Measurements from ENCODE around the gene LRAT. TPM values are rescaled to one million over a fixed set of nuclear protein-coding genes. Genes with fewer than 3 reads are reported as not detected.

LRAT gene
- total RNA-seq, 1 donor from 2014 or later, result not detected

DNA sequence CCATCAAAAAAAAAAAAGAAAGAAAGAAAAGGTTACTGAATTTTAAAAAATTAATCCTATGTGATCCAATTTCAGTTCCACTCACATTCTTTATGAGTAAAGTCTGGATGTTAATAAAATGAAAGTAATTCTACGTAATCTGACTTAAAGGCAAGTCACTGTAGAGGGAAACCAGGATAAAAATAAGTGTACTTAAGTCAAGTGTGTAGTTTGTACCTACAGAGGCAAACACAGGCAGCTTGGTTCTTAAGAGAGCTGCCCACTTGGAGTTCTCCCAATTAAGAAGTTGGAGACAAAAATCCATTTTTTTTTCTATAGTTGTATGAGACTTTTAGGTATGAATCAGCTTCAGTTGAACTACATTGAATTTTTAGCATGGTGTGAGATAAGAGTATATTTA, 7.0 kb upstream of the LRAT start:
- no peak overlapping the region for H3K4me3 Mint-ChIP-seq
- no peak overlapping the region for H3K27ac Mint-ChIP-seq
- intact Hi-C loops (cut with micrococcal nuclease), result no loop called here
- H3K27me3 Mint-ChIP-seq (ENCODE audit: insufficient read depth), result peaks cover 30% of the 10 kb centered on the region
- H3K36me3 Mint-ChIP-seq (ENCODE audit: low read depth), result no peaks in the 10 kb centered on the region
- H3K4me1 Mint-ChIP-seq (ENCODE audit: low read depth), result no peaks in the 10 kb centered on the region
- H3K9me3 Mint-ChIP-seq, result no peaks in the 10 kb centered on the region
- no peak for DNase-seq (ENCODE audit: low spot score)

DNA sequence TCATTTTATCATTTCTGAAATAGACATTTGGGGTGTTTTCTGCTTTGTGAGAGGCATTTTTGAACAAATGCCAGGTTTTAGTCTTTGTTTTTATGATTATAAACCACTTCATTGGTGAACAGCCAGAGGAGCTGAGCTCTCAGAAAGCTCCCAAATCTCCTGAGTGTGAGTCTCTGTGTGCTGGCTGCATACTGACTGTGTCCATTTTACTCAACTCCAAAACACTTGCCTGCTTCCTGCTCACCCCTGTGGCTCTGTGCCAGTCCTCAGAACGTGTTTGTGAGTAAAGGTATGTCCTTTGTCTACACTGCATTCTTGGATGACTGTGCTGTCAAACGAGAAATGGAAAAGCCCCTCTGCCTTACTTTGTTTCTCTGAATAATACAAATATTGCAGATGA, 5.4 kb upstream of the LRAT start:
- H3K4me1 Mint-ChIP-seq (ENCODE audit: low read depth), result peaks cover 5% of the 10 kb centered on the region
- H3K4me3 Mint-ChIP-seq, result no peak overlapping the region
- DNase-seq (ENCODE audit: low spot score), result no peak
- intact Hi-C loops (cut with micrococcal nuclease), result no loop called here
- H3K9me3 Mint-ChIP-seq, result no peaks in the 10 kb centered on the region
- peaks cover 41% of the 10 kb centered on the region for H3K27me3 Mint-ChIP-seq (ENCODE audit: insufficient read depth)
- no peaks in the 10 kb centered on the region for H3K36me3 Mint-ChIP-seq (ENCODE audit: low read depth)
- no peak overlapping the region for H3K27ac Mint-ChIP-seq

DNA sequence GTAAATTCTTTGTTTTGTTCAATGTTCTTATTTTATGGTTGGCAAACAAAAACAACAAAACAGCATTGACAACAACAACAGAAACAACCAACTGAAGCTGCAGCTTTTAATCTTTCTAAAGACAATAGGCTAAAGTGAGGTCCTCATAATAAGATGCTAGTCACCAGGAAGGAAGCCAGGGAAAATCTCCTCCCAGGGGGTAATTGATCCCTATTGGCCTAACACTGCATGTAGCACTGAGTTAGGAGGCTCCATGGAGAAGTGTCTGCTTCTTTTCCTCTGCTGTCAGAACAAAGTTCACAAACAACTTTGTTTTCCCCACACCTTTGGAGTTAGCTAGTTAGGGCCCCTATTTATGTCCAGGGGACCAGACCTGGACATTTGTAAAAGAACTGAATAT, 4.7 kb upstream of the LRAT start:
- Mint-ChIP-seq H3K4me1 (ENCODE audit: low read depth) (peaks cover 9% of the 10 kb centered on the region), H3K27me3 (ENCODE audit: insufficient read depth) (peaks cover 46% of the 10 kb centered on the region), H3K9me3 (no peaks in the 10 kb centered on the region), H3K36me3 (ENCODE audit: low read depth) (no peaks in the 10 kb centered on the region), H3K27ac (no peak overlapping the region), H3K4me3 (no peak overlapping the region)
- intact Hi-C loops (cut with micrococcal nuclease), result no loop called here
- DNase-seq (ENCODE audit: low spot score), result no peak

- peaks cover 53% of the 10 kb centered on the region for H3K27me3 Mint-ChIP-seq (ENCODE audit: insufficient read depth)
- H3K9me3 Mint-ChIP-seq, result no peaks in the 10 kb centered on the region
- H3K36me3 Mint-ChIP-seq (ENCODE audit: low read depth), result no peaks in the 10 kb centered on the region
- no peak overlapping the region for H3K27ac Mint-ChIP-seq
- DNase-seq (ENCODE audit: low spot score), result no peak
- H3K4me3 Mint-ChIP-seq, result no peak overlapping the region
- H3K4me1 Mint-ChIP-seq (ENCODE audit: low read depth), result peaks cover 12% of the 10 kb centered on the region
- intact Hi-C loops (cut with micrococcal nuclease), result loop anchor here (5.0 to 10.0 kb wide), 4 partner anchors 186 to 948 kb away; partner anchors contain the start of genes DCHS2, GUCY1A1 and PLRG1
Observed at GRCh38 chr4:154740462-154740861, 3.3 kb upstream of the LRAT start.

GRCh38 chr4:154741131-154741665, 2.6 kb upstream of the LRAT start:
- Mint-ChIP-seq H3K9me3 (no peaks in the 10 kb centered on the region), H3K4me3 (no peak overlapping the region), H3K36me3 (ENCODE audit: low read depth) (no peaks in the 10 kb centered on the region), H3K27me3 (ENCODE audit: insufficient read depth) (peaks cover 53% of the 10 kb centered on the region), H3K4me1 (ENCODE audit: low read depth) (peaks cover 12% of the 10 kb centered on the region), H3K27ac (no peak overlapping the region)
- intact Hi-C loops (cut with micrococcal nuclease), result loop anchor here (5.0 to 10.0 kb wide), 4 partner anchors 186 to 949 kb away; partner anchors contain the start of genes DCHS2, GUCY1A1 and PLRG1
- DNase-seq (ENCODE audit: low spot score), result no peak

DNA sequence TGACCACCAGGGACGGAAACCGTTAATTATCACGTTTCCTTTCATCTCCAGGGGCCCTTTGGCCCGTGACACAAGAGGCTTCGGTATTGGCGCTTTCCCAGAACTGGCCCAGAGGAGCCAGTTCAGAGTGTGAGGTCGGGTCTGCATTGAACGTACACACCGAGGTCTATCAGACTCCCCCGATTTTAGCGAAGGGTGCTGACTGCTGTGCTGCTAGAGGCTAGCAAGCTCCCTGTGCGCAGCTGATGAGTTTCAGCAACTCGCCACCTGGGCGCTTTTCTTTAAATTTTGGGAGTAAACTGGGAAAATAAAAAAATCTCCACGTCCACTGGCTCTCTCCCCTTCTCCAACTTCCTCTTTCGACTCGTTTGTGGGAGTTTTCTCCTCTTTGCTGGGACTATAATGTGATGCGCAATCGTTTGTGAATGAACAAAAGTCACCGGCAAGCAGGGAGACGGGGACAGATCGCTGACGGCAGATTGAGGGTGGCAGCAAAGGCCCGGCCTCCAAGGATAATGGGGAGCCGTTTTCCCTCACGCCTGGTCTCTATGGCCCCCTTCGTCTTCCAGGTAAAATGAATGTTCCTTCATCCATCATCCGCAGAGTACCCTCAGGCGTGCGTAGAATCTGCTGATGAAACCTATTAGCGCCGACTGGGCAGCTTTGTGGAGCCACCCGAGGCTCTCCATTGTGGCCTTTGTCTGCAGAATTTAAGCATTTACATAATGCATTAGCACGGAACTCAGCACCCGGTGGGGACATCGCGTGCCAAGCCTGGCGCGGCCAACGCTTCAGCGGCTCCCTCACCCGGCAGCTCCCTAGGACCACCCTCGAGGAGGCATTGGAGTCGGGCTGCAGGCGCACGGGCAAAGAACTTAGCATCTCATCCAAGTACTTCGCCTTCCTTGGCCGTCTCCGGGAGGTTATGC, 1.6 kb upstream of the LRAT start:
- intact Hi-C loops (cut with micrococcal nuclease), result loop anchor here (5.0 to 10.0 kb wide), 4 partner anchors 187 to 950 kb away; partner anchors contain the start of genes DCHS2, GUCY1A1 and PLRG1

GRCh38 chr4:154744341-154744926, 634 bp downstream of the LRAT start:
- Mint-ChIP-seq H3K36me3 (ENCODE audit: low read depth) (no peaks in the 10 kb centered on the region), H3K9me3 (no peaks in the 10 kb centered on the region), H3K4me3 (peak overlapping the region; percentile 85), H3K27ac (no peak overlapping the region), H3K27me3 (ENCODE audit: insufficient read depth) (peaks cover 63% of the 10 kb centered on the region), H3K4me1 (ENCODE audit: low read depth) (peaks cover 12% of the 10 kb centered on the region)
- DNase-seq (ENCODE audit: low spot score), result no peak
- intact Hi-C loops (cut with micrococcal nuclease), result loop anchor here (5.0 to 10.0 kb wide), 4 partner anchors 190 to 952 kb away; partner anchors contain the start of genes DCHS2, GUCY1A1 and PLRG1

More for the DNA sequence above, 1.6 kb upstream of the LRAT start:
- Mint-ChIP-seq H3K27me3 (ENCODE audit: insufficient read depth) (peaks cover 61% of the 10 kb centered on the region), H3K9me3 (no peaks in the 10 kb centered on the region), H3K27ac (no peak overlapping the region), H3K4me1 (ENCODE audit: low read depth) (peaks cover 12% of the 10 kb centered on the region), H3K36me3 (ENCODE audit: low read depth) (no peaks in the 10 kb centered on the region), H3K4me3 (no peak overlapping the region)
- no peak for DNase-seq (ENCODE audit: low spot score)

DNA sequence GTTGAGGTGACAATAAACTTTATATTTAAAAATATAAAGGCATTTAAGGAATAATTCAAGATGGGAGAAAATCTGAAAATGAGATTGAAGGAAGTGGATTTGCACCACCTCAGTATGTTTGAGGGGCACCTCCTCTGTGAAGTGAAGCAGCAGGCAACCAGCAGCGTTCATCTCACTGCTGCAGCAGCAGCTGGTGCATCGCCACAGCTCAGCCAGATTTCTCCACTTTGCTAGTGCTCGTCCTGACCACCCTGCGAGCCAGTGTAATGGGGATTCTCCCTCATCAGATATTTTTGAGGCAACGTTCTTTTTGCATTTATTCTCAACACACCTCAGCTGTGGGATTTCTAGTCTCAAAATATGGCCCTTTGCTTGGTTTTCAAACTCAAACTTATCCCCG, 13.9 kb downstream of the LRAT start:
- H3K36me3 Mint-ChIP-seq (ENCODE audit: low read depth), result no peaks in the 10 kb centered on the region

GRCh38 chr4:154760895-154761294, 17.1 kb downstream of the LRAT start:
- no peaks in the 10 kb centered on the region for H3K4me1 Mint-ChIP-seq (ENCODE audit: low read depth)
- H3K9me3 Mint-ChIP-seq, result no peaks in the 10 kb centered on the region
- H3K36me3 Mint-ChIP-seq (ENCODE audit: low read depth), result no peaks in the 10 kb centered on the region
- H3K27me3 Mint-ChIP-seq (ENCODE audit: insufficient read depth), result peaks cover 4% of the 10 kb centered on the region
- H3K4me3 Mint-ChIP-seq, result no peak overlapping the region
- H3K27ac Mint-ChIP-seq, result no peak overlapping the region
- intact Hi-C loops (cut with micrococcal nuclease), result no loop called here
- DNase-seq (ENCODE audit: low spot score), result no peak

More for the DNA sequence above, 13.9 kb downstream of the LRAT start:
- H3K4me1 Mint-ChIP-seq (ENCODE audit: low read depth), result no peaks in the 10 kb centered on the region
- no peak overlapping the region for H3K27ac Mint-ChIP-seq
- no peaks in the 10 kb centered on the region for H3K9me3 Mint-ChIP-seq
- H3K27me3 Mint-ChIP-seq (ENCODE audit: insufficient read depth), result peaks cover 8% of the 10 kb centered on the region
- intact Hi-C loops (cut with micrococcal nuclease), result no loop called here
- H3K4me3 Mint-ChIP-seq, result no peak overlapping the region
- DNase-seq (ENCODE audit: low spot score), result no peak

- Mint-ChIP-seq H3K27me3 (ENCODE audit: insufficient read depth) (peaks cover 9% of the 10 kb centered on the region), H3K27ac (no peak overlapping the region), H3K4me1 (ENCODE audit: low read depth) (no peaks in the 10 kb centered on the region), H3K9me3 (no peaks in the 10 kb centered on the region), H3K4me3 (no peak overlapping the region), H3K36me3 (ENCODE audit: low read depth) (no peaks in the 10 kb centered on the region)
- no peak for DNase-seq (ENCODE audit: low spot score)
- intact Hi-C loops (cut with micrococcal nuclease), result no loop called here
Observed at GRCh38 chr4:154778264-154778663, 34.5 kb downstream of the LRAT start.

DNA sequence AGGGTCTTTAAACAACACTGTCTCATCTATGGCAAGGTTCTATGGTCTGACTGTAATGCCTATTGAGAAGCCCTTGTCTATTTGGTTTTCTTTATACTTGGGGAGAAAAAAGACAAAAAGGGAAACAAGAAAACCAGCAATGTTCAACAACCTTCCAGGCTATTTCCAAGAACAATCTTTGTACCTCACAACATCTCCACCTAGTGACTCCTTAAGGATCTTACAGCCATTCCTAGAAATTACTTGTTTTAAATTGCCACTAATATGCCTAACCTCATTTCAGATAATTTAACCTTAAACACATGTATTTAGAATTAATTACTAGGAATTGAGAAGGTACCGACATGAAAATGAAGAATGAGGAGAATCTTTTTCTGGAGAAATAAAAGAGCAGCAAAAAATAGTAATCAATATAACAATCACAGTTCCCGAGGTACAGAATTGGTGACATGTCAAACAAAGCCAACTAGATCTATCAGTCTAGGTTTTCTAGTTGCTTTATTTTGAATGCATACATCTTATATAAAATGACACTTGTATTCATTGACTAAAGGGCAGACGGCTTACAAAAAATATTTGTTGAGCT, 35.7 kb downstream of the LRAT start:
- intact Hi-C loops (cut with micrococcal nuclease), result no loop called here
- H3K27me3 Mint-ChIP-seq (ENCODE audit: insufficient read depth), result peaks cover 9% of the 10 kb centered on the region

GRCh38 chr4:154781126-154781982, 37.6 kb downstream of the LRAT start, which contains the start of gene RBM46:
Gene RBM46 (plus strand): TSS chr4:154781272. CDS start chr4:154796753, 15,481 bp downstream.
- H3K9me3 Mint-ChIP-seq, result no peaks in the 10 kb centered on the region
- H3K27ac Mint-ChIP-seq, result no peak within 1 kb of the TSS
- no peaks in the 10 kb centered on the region for H3K4me1 Mint-ChIP-seq (ENCODE audit: low read depth)
- no peak within 1 kb of the TSS for H3K4me3 Mint-ChIP-seq
- H3K27me3 Mint-ChIP-seq (ENCODE audit: insufficient read depth), result peaks cover 6% of the 10 kb centered on the region
- intact Hi-C loops (cut with micrococcal nuclease), result no loop called here
- no peaks in the 10 kb centered on the region for H3K36me3 Mint-ChIP-seq (ENCODE audit: low read depth)
- no peak for DNase-seq (ENCODE audit: low spot score)

More for the DNA sequence above, 35.7 kb downstream of the LRAT start:
- Mint-ChIP-seq H3K27ac (no peak overlapping the region), H3K4me3 (no peak overlapping the region), H3K36me3 (ENCODE audit: low read depth) (no peaks in the 10 kb centered on the region), H3K4me1 (ENCODE audit: low read depth) (no peaks in the 10 kb centered on the region), H3K9me3 (no peaks in the 10 kb centered on the region)
- no peak for DNase-seq (ENCODE audit: low spot score)
